Measurements from ENCODE around the gene SPRN.
"Not testable (repeated sequence)": the region's sequence is repeated elsewhere in the genome, so short reads cannot be mapped to it uniquely, and the experiment has no call there.

The SPRN gene

DNA sequence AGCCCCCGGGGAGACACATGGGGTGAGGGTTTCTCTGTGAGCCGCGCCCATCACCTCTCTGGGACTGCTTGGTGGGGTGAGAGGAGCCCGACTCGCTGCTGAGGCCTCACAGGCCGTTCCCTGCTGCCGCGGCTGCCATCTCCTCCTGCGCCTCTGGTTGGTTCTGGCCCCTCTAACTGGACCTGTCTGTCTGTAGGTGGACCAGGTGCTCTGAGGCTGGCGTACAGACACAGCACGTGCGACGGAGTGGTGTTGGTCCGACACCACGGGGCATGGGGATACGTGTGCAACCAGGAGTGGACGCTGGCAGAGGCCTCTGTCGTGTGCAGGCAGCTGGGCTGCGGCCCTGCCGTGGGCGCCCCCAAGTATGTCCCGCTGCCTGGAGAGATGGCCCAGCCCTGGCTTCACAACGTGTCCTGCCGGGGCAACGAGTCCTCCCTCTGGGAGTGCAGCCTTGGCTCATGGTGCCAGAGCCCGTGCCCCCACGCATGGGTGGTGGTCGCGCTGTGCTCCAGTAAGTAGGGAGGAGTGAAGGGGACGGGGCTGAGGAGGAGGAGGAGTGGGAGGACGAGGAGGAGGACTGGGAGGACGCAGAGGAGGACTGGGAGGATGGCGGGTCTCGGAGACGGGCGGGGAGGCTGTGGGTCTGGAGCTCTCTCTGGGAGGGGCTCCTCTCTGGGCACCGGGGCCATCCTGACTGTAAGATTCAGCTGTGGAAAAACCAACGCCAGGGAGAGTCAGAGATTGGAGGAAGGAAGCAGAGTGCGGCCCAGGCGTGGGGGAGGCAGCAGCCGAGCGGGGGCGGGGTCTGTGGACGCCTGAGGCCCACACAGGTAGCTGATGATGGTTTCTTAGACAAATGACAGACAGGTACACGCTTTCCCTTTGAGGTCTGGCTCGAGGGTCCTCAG is 31.9 kb upstream of the SPRN start:
- no peak for DNase-seq (ENCODE audit: low read depth in 2 of 2)

GRCh38 chr10:133455611-133456031 is 31.2 kb upstream of the SPRN start:
- no peak for DNase-seq (ENCODE audit: low read depth in 2 of 2)

DNA sequence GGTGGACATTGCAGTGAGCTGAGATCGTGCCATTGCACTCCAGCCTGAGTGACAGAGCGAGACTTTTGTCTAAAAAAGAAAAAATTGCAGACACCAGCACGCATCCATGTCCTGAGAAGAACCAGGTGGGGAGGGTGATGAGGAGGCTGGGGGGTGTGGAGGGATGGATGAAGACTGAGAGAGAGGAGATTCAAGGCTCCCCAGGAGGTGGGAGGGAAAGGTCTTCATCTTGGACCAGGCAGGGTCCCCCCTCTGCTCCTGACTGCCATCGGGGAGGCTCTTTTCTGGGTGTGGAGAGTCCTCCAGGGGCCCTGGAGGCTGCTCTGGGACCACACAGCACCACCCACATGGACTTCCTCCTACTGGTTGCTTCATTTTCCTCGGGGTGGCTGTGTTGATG is 30.8 kb upstream of the SPRN start:
- DNase-seq (ENCODE audit: low read depth in 2 of 2), result no peak

DNA sequence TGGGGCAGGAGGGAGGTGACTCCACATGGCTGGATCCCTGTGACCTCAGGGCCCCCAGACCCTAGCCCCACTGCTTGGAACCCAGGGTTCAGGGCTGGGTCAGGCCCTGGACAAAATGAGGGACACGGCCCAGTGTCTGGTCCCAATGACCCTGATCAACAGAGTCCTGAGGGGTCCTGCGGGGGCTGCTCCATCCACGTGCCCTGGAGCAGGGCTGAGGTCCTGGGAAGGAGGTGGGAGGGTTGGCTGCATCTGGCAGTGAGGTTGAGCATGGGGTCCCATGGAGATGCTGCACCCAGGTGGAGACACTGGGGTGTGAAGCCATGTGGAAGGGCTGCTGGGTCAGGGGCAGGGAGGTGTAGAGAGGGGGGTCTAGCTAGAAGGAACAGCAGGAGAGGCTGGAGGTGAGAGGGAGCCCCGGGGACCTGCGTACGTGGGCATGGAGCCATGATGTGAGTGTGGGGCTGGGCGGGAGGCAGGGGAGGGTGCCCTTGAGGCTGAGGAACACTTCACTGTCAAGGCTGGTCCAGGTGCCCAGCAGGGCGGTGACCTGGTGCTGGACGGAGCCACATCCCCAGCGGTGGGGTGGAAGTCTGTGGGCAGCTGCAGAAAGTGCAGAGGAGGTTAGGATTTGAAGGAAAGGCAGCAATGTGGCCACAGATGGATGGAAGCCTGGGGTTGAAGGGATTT is 29.9 kb upstream of the SPRN start:
- no peak for DNase-seq (ENCODE audit: low read depth in 2 of 2)

- no peak for DNase-seq (ENCODE audit: low read depth in 2 of 2)
Measured at GRCh38 chr10:133453516-133454203, 29.2 kb upstream of the SPRN start, which contains the start of gene SCART1. SCART1 (plus strand) TSS chr10:133453945; CDS start chr10:133453998, 53 bp downstream.

GRCh38 chr10:133452453-133452852 is 28.0 kb upstream of the SPRN start:
- no peak for DNase-seq (ENCODE audit: low read depth in 2 of 2)

DNA sequence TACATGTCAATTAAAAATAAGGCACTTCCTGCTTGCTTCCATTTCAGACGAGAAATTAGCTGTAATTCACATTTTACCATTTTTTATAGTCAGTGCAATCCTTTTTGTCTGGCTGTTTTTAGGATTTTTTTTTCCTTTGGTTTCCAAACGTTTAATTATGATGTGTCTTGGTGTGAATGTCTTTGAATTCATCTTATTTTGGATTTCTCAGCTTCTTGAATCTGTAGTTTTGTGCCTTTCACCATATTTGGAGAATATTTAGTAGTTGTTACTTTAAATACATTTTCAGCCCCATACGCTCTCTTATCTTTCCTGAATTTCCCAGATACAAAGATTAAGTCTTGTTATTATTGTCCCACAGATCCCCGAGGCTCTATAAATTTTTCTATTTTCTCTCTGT is 26.9 kb upstream of the SPRN start:
- DNase-seq (ENCODE audit: low read depth in 2 of 2), result no peak

DNA sequence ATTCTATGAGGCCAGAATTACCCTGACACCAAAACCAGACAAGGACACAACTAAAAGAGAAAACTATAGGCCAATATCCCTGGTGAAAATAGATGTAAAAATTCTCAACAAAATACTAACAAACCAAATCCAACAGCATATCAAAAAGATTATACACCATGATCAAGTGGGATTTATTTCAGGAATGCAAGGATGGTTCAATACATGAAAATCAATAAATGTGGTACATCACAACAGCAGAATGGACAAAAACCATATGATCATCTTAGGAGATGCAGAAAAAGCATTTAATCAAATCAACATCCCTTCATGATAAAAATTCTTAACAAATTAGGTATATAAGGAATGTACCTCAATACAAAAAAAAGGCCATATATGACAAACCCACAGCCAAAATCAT is 23.7 kb upstream of the SPRN start:
- DNase-seq (ENCODE audit: low read depth in 2 of 2), result no peak

DNA sequence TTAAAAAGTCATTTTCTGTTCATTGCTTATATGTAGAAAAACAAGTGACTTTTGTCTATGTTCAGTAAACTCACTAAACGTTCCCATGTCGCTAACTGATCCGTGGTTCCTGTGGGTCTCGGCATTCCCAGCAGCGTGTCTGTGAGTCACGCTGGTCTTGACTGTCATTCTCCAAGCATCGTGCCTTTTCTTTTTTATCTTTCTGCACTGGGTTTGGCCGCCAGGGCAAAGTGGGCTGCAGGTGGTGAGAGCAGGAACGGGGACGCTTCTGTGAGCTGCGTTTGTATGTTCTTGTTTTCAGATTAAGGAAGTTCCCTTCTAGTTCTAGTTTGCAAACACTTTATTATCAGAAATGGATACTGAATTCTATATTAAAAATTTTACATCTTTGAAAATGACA is 22.6 kb upstream of the SPRN start:
- DNase-seq (ENCODE audit: low read depth in 2 of 2), result no peak

GRCh38 chr10:133445751-133446708 is 21.6 kb upstream of the SPRN start:
- DNase-seq (ENCODE audit: low read depth in 2 of 2), result no peak

DNA sequence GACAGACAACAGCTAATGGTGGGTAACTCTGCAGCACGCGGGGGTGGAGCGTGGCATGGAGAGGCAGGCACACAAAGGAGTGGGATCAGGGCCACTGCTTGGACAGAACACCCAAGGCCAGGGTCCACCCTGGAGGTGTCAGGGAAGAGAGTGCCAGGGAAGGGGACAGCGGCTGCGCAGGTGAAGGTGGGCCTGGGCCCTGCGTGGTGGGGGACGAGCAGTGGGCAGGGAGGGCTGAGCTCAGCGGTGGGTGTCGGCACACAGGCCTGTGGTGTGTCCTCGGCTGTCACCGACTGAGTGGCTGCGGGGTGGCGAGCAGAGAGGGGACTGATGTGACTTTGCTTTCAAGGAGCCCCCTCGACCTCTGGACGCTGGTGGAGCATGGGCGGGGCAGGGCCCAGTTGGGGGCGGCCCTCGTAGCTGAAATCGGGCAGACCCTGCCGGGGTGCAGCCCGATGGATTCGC is 20.9 kb upstream of the SPRN start:
- DNase-seq (ENCODE audit: low read depth in 2 of 2), result no peak

- no peak for DNase-seq (ENCODE audit: low read depth in 2 of 2)
Measured at GRCh38 chr10:133444342-133445267, 20.2 kb upstream of the SPRN start.

DNA sequence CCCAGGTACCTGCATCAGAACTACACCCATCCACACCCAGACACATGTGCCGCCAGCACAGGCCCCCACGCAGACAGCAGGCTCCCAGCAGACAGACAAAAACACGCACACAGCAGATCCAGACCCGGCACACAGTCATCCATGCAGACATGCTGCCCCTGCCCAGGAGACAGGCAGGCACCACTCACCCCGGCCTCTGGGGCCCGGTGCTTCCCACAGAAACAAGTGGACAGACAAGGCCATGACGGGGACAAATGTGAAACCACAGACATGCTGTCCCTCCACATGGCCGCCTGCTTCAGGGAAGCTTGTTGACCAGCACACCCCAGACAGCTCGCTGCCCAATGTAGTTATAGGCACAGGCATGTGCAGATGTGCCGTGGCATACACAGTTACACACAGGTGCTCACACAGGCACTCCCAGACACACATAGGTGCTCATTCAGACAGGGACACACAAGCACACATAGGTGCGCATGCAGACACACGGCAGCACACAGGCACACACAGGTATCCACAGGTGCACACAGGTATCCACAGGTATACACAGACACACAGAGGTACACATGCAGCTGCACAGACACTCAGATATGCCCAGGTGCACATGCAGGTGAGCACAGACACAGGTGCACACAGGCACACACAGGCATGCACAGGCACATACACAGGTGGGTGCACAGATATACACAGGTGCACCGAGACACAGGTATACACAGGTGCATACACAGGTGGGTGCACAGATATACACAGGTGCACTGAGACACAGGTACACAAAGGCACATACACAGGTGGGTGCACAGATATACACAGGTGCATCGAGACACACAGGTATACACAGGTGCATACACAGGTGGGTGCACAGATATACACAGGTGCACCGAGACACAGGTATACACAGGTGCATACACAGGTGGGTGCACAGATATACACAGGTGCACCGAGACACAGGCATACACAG is 18.8 kb upstream of the SPRN start:
- DNase-seq (ENCODE audit: low read depth in 2 of 2), result no peak

DNA sequence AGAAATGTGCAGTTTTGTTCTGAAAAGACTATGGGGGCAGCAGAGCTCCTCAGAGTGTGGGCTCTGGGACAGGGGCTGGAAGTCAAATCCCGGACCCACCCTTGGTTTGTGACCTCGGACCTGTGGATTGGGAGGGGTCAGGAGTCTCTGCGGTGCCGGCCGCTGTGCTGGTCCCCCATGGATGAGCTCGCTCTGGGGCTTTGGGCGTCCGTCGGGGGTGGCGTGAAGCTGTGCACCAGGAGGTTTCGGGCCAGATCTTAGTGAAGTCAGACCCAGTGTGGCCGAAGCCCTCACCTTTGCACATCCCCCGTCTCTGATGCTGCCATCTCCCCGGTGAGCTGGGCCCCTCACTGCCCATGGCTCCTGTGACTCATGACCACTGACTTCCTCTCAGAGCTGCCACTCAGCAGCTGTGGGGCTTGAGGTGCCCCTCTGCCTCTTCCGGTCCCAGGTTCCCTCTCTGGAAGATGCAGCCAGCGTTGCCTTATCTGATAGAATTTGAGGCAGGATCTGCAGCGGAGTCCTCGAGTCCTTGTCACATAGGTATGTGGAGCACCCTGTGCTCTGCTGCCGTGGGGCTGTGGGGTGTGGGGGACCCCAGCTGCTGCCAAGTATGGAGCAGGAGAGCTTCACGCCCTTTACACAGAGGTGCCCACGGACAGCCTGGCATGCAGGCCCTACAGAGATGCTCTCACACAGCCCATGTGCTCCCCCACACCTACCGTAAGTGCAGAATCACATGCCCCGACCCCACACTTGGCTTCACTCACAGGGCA is 18.0 kb upstream of the SPRN start:
- no peak for DNase-seq (ENCODE audit: low read depth in 2 of 2)

GRCh38 chr10:133441780-133442179 is 17.4 kb upstream of the SPRN start:
- DNase-seq (ENCODE audit: low read depth in 2 of 2), result no peak

- not testable (repeated sequence) for DNase-seq (ENCODE audit: low read depth in 2 of 2)
Measured at GRCh38 chr10:133441356-133441755, 16.9 kb upstream of the SPRN start.

GRCh38 chr10:133440633-133441285 is 16.3 kb upstream of the SPRN start:
- DNase-seq (ENCODE audit: low read depth in 2 of 2), result no peak
